Muscle of leg (tissue), 11 donors: ENCODE measurements around the gene TRPV5. TPM values are rescaled to one million over a fixed set of nuclear protein-coding genes. Genes with fewer than 3 reads are reported as not detected.

Experiments
- DNase-seq: peaks from one replicate; pipeline ENCODE4 v3.0.0; 2013
- H3K27ac ChIP-seq: one replicate; pipeline ENCODE4 v1.5.1; 2013; ENCODE audit warnings: mild to moderate bottlenecking, low read length, control low read depth
- H3K27me3 ChIP-seq: one replicate; pipeline ENCODE4 v1.6.1; 2013; ENCODE audit warnings: low read length; ENCODE audit not compliant: control insufficient read depth, insufficient read depth
- H3K36me3 ChIP-seq: one replicate; pipeline ENCODE4 v1.6.1; 2013; ENCODE audit warnings: low read length; ENCODE audit not compliant: control insufficient read depth, insufficient read depth
- H3K4me1 ChIP-seq: one replicate; pipeline ENCODE4 v1.6.1; 2013; ENCODE audit warnings: low read length; ENCODE audit not compliant: control insufficient read depth, insufficient read depth
- H3K4me3 ChIP-seq: one replicate; pipeline ENCODE4 v1.5.1; 2013; ENCODE audit warnings: low read length, control low read depth
- H3K9me3 ChIP-seq: replicated peaks from 2 replicates; pipeline ENCODE4 v1.6.1; 2013; ENCODE audit warnings: low read depth, low read length; ENCODE audit not compliant: control insufficient read depth
- WGBS: methylation state at CpG from one replicate; pipeline ENCODE4 v1.1.5; 2013; ENCODE audit warnings: missing lambda C conversion rate; ENCODE audit not compliant: insufficient coverage; 5-methylcytosine and 5-hydroxymethylcytosine counted together
- polyA plus RNA-seq, 8 donors: library from polyadenylated mRNA; unstranded; fragments of 120-200 nt; gene quantifications; one replicate each; pipeline versions ENCODE4 v1.2.1 to v1.2.3, GENCODE V29; 2013; ENCODE audit warnings: inconsistent platforms in 1 of 8, low replicate concordance in 1 of 8; ENCODE audit not compliant: insufficient read length in 8 of 8, insufficient read depth in 1 of 8
- total RNA-seq: library from RNA; stranded (reverse); fragments of 120-200 nt; gene quantifications from one replicate; pipeline ENCODE4 v1.2.4, GENCODE V29; 2013

Gene TRPV5
- total and polyA plus RNA-seq, 9 donors = 0.04 to 0.11 (median 0.06) TPM; not detected in 3

- 90% methylated on average over 7 of the region's 7 CpGs for WGBS
- Histone ChIP-seq H3K4me1 (no peaks in the 10 kb centered on the region), H3K9me3 (no peaks in the 10 kb centered on the region), H3K4me3 (no peak overlapping the region), H3K27ac (no peak overlapping the region), H3K27me3 (no peaks in the 10 kb centered on the region), H3K36me3 (no peaks in the 10 kb centered on the region)
- no peak for DNase-seq
Observed at GRCh38 chr7:142941541-142941940, 8.0 kb upstream of the TRPV5 start.

GRCh38 chr7:142940966-142941535 lies 7.5 kb upstream of the TRPV5 start:
- H3K4me1 ChIP-seq = no peaks in the 10 kb centered on the region
- DNase-seq = no peak
- 64% methylated on average over 9 of the region's 10 CpGs for WGBS
- no peaks in the 10 kb centered on the region for H3K27me3 ChIP-seq
- no peaks in the 10 kb centered on the region for H3K36me3 ChIP-seq
- H3K27ac ChIP-seq = no peak overlapping the region
- no peak overlapping the region for H3K4me3 ChIP-seq
- no peaks in the 10 kb centered on the region for H3K9me3 ChIP-seq

GRCh38 chr7:142939226-142939910 lies 5.8 kb upstream of the TRPV5 start, which contains the start of gene LLCFC1:
TSS of gene LLCFC1 (plus strand) at chr7:142939484. CDS start at chr7:142939622, 138 bp downstream.
- WGBS = 58% methylated on average over 9 of the region's 10 CpGs
- Histone ChIP-seq H3K36me3 (no peaks in the 10 kb centered on the region), H3K27ac (no peak within 1 kb of the TSS), H3K27me3 (no peaks in the 10 kb centered on the region), H3K4me1 (no peaks in the 10 kb centered on the region), H3K9me3 (no peaks in the 10 kb centered on the region), H3K4me3 (no peak within 1 kb of the TSS)
- no peak for DNase-seq

GRCh38 chr7:142938611-142939010 lies 5.1 kb upstream of the TRPV5 start:
- WGBS = 74% methylated on average over 4 of the region's 4 CpGs

GRCh38 chr7:142935941-142936565 lies 2.5 kb upstream of the TRPV5 start:
- Histone ChIP-seq H3K4me1 (no peaks in the 10 kb centered on the region), H3K4me3 (no peak overlapping the region), H3K27ac (no peak overlapping the region), H3K9me3 (no peaks in the 10 kb centered on the region), H3K27me3 (no peaks in the 10 kb centered on the region), H3K36me3 (no peaks in the 10 kb centered on the region)
- no peak for DNase-seq
- WGBS = 91% methylated on average over 7 of the region's 12 CpGs

More at GRCh38 chr7:142938611-142939010, 5.1 kb upstream of the TRPV5 start:
- Histone ChIP-seq H3K4me1 (no peaks in the 10 kb centered on the region), H3K27me3 (no peaks in the 10 kb centered on the region), H3K36me3 (no peaks in the 10 kb centered on the region), H3K27ac (no peak overlapping the region), H3K4me3 (no peak overlapping the region), H3K9me3 (no peaks in the 10 kb centered on the region)
- DNase-seq = no peak

- Histone ChIP-seq H3K27me3 (no peaks in the 10 kb centered on the region), H3K36me3 (no peaks in the 10 kb centered on the region), H3K9me3 (no peaks in the 10 kb centered on the region), H3K4me3 (no peak overlapping the region), H3K4me1 (no peaks in the 10 kb centered on the region), H3K27ac (no peak overlapping the region)
- DNase-seq = no peak
- WGBS = 66% methylated on average over 12 of the region's 12 CpGs
Observed at GRCh38 chr7:142934056-142934455, 510 bp upstream of the TRPV5 start.

- Histone ChIP-seq H3K27me3 (no peaks in the 10 kb centered on the region), H3K27ac (no peak overlapping the region), H3K36me3 (no peaks in the 10 kb centered on the region), H3K9me3 (no peaks in the 10 kb centered on the region), H3K4me3 (no peak overlapping the region), H3K4me1 (no peaks in the 10 kb centered on the region)
- DNase-seq = no peak
- WGBS = 94% methylated on average over 5 of the region's 7 CpGs
Observed at GRCh38 chr7:142933092-142933475, 462 bp downstream of the TRPV5 start.

- WGBS = 45% methylated on average over 5 of the region's 5 CpGs
- DNase-seq = no peak
- H3K4me3 ChIP-seq = no peak overlapping the region
- no peaks in the 10 kb centered on the region for H3K36me3 ChIP-seq
- no peaks in the 10 kb centered on the region for H3K27me3 ChIP-seq
- no peaks in the 10 kb centered on the region for H3K4me1 ChIP-seq
- no peak overlapping the region for H3K27ac ChIP-seq
- no peaks in the 10 kb centered on the region for H3K9me3 ChIP-seq
Observed at GRCh38 chr7:142932386-142933091, 1.0 kb downstream of the TRPV5 start.

GRCh38 chr7:142930126-142930730 lies 3.3 kb downstream of the TRPV5 start:
- Histone ChIP-seq H3K4me1 (no peaks in the 10 kb centered on the region), H3K4me3 (no peak overlapping the region), H3K36me3 (no peaks in the 10 kb centered on the region), H3K27ac (no peak overlapping the region), H3K27me3 (no peaks in the 10 kb centered on the region), H3K9me3 (no peaks in the 10 kb centered on the region)
- WGBS = 91% methylated on average over 8 of the region's 11 CpGs
- DNase-seq = no peak

- Histone ChIP-seq H3K9me3 (no peaks in the 10 kb centered on the region), H3K4me3 (no peak overlapping the region), H3K4me1 (no peaks in the 10 kb centered on the region), H3K27me3 (no peaks in the 10 kb centered on the region), H3K27ac (no peak overlapping the region), H3K36me3 (no peaks in the 10 kb centered on the region)
- 79% methylated on average over 8 of the region's 8 CpGs for WGBS
- DNase-seq = no peak
Observed at GRCh38 chr7:142927949-142928348, 5.6 kb downstream of the TRPV5 start.
